ENCODE data around the gene GAS7.

The GAS7 gene

GRCh38 chr17:10211666-10212065 is 13.3 kb upstream of the GAS7 start:
- TF ChIP-seq CTCF (IDR thresholded peaks at IDR 0.05; ENCODE audit: extremely low read depth, missing control alignments), result no peak
- DNase-seq (ENCODE audit: low spot score), result no peak

- no peak for DNase-seq (ENCODE audit: low spot score)
Measured at GRCh38 chr17:10210151-10210574, 11.8 kb upstream of the GAS7 start.

GRCh38 chr17:10208604-10209193 is 10.3 kb upstream of the GAS7 start:
- DNase-seq (ENCODE audit: low spot score), result no peak
- TF ChIP-seq CTCF (IDR thresholded peaks at IDR 0.05; ENCODE audit: extremely low read depth, missing control alignments), result no peak

More at GRCh38 chr17:10210151-10210574, 11.8 kb upstream of the GAS7 start:
- TF ChIP-seq CTCF (IDR thresholded peaks at IDR 0.05; ENCODE audit: extremely low read depth, missing control alignments), result no peak

GRCh38 chr17:10207153-10207552 is 8.7 kb upstream of the GAS7 start:
- DNase-seq (ENCODE audit: low spot score), result no peak
- TF ChIP-seq CTCF (IDR thresholded peaks at IDR 0.05; ENCODE audit: extremely low read depth, missing control alignments), result no peak

- DNase-seq (ENCODE audit: low spot score), result no peak
- no peak for TF ChIP-seq CTCF (IDR thresholded peaks at IDR 0.05; ENCODE audit: extremely low read depth, missing control alignments)
Measured at GRCh38 chr17:10205549-10206185, 7.3 kb upstream of the GAS7 start.

GRCh38 chr17:10201680-10202079 is 3.3 kb upstream of the GAS7 start:
- TF ChIP-seq CTCF (IDR thresholded peaks at IDR 0.05; ENCODE audit: extremely low read depth, missing control alignments), result no peak
- DNase-seq (ENCODE audit: low spot score), result no peak

GRCh38 chr17:10200645-10201044 is 2.2 kb upstream of the GAS7 start:
- TF ChIP-seq CTCF (IDR thresholded peaks at IDR 0.05; ENCODE audit: extremely low read depth, missing control alignments), result no peak
- no peak for DNase-seq (ENCODE audit: low spot score)

Measured in GM20000 (cell line).